NCI-H128 (cell line): ENCODE measurements around the gene ZMYND19.
"Not testable (repeated sequence)": the region's sequence is repeated elsewhere in the genome, so short reads cannot be mapped to it uniquely, and the experiment has no call there.

Experiments
- DNase-seq: peaks from one replicate; lab custom pipeline; 2025; ENCODE audit not compliant: unreplicated experiment; lab: John Stamatoyannopoulos, UW

Gene ZMYND19

DNA sequence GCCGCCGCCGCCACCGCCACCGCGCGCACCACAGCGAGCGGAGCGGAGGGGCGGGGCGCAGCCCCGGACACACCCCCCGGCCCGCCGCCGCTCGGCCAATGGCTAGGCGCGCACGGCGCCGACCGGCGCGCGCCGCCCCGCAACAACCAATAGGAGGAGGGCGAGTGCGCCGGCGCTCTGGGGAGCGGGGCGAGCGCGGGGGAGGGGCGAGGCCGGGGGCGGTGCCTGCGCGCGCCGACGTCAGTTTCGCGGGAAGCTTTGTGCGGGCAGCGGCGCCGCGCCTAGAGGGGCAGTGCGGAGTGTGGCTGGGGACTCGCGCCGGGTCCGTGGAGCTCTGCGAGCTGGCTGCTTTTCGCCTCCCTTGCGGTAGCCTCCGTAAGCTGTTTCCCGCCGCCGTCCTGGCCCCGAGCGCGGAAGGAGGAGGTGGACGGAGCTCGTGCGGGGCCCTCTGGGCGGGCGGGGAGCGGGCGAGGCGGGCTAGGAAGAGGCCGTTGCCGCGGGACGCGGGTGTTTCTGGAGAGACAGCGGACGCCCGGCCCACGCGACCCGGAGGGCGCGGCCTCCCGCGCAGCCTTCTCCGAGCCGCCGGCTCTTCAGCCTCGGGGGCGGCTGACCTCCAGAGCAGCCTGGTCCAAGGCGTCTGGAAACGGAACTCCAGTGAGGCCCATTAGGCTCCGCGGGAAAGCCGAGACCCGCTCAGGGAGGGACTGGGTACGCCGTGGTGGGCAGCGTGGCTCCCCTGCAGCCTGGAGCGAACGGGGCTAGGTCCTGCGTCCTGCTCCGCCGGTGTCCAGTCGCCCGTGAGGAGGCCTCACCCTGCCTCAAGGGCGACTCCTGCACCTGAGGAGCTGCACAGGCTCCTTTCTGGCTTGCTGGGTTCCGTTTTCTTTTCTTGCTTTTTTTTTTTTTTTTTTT lies at the start of gene ZMYND19:
Gene ZMYND19 (minus strand): TSS at position 44 of the 915 bp plus-strand sequence. CDS start 249 bp downstream, outside the sequence.
- peak; percentile 75 for DNase-seq

DNA sequence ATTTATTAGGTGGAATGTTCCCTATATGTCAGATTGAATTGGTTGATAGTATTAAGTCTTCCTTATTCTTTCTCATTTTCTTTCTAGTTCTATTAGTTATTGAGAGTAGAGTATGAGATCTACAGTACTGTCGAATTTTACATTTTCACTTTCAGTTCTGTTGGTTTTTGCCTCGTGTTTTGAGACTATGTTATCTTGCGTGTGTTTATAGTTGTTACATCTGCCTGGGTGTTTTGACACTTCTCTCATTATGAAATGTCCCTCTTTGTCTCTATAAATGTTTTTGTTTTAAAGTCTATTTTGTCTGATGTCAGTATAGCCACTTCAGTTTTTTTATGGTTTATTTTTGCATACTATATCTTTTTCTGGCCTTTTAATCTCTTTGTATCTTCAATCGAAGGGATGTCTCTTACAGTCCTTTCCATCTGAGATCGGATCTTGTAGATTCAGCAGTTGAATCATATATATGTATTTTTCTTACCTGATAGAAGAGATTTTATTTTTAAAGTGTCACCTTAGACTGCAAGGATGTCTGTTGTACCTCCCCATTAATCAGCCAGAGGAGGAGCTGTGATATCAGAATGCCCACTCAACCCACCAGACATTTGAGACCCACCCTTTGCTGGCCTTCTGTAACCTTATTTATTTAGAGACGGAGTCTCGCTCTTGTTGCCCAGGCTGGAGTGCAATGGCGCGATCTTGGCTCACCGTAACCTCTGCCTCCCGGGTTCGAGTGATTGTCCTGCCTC lies 49.2 kb upstream of the ZMYND19 start:
- no peak for DNase-seq

DNA sequence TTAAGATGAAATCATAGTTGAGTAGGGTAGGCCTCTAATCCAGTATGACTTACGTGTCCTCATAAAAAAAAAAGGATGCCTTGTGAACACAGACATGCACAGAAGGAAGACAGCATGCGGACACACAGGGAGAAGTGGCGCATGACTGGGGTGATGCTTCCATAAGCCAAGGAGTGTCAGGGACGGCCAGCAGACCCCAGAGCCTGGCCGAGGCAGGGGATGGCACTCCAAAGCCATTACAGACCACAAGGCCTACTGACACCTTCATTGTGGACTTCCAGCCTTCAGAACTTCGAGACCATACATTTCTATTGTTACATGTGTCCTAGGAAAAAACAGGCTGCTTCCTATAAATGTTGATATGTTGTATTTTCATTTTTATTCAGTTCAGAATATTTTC lies 48.4 kb upstream of the ZMYND19 start:
- no peak for DNase-seq

DNA sequence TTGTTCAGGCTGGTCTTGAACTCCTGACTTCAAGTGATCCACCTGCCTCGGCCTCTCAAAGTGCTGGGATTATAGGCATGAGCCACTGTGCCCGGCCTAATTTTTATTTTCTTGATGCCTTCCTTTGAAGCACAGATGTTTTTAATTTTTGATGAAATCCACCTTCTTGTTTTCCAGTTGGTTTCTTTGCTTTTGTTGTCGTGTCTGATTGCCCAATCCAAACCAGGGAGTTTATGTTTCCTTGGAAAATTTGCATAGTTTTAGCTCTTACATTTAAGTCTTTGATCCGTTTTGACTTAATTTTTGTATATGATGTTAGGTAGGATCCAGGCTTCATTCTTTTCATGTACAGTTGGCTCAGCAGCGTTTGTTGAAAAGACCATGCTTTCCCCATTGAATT lies 43.7 kb upstream of the ZMYND19 start:
- DNase-seq: no peak

DNA sequence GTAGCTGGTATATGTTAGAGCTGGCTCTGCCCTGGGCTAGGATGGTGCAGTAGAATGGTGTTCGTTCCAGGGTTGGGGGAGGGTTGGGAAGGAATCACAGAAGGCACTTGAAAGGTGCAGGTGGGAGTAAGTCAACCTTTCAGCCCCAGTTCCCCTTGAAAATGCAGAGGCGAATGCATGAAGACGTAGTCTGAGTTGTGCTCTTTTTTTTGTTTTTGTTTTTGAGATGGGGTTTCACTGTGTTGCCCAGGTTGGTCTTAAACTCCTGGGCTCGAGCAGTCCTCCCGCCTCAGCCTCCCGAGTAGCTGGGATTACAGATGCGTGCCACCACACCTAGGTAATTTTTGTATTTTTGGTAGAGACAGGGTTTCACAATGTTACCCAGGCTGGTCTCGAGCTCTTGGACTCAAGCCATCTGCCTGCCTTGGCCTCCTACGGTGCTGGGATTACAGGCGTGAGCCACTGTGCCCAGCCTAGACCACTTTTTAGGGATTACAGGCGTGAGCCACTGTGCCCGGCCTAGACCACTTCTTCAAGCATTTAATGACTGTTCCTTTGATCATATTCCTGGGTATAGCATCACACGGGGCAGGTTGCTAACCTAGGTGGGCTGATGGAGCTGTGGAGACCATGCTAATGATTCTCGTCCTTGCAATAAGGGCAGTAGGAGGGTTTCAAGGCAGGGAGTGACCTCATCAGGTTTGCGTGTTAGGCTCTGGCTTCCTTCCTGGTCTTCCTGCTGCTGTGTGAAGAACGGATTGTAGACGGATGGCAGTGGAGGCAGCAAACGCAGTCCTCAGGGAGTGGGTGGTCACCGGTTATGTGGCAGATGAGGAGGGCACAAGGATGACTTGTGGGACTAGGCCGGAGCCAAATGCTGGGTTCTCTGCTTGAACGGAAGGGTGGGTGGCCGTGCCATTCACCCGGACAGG lies 42.2 kb upstream of the ZMYND19 start:
- DNase-seq: no peak

DNA sequence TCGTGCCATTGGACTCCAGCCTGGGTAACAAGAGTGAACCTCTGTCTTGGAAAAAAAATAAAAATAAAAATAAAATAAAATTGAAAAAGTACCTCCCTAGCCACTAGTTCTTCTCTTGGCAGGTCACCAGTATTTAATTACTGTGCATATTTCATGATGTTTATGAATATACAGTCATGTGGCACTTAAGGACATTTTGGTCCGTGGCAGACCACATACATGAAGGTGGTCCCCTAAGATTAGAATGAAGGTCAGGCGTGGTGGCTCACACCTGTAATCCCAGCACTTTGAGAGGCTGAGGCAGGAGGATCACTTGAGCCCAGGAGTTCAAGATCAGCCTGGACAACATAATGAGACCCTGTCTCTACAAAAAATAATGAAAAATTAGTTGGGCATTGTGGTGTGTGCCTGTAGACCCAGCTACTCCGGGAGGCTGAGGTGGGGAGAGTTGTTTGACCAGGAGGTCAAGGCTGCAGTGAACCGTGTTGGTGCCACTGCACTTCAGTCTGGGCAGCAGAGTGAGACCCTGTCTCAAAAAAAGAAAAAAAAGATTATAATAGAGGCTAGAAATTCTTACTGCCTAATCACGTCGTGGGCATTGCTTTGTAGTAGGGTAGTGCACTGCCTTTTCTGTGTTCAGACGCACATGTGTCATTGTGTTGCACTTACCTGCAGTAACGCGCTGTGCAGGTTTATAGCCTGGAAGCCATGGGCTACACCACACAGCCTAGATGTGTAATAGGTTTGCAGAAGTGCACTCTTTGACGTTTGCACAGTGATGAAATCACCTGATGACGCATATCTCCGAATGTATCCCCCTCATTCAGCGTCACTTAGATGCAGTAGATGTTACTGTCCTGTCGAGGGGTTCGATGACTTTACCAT lies 41.3 kb upstream of the ZMYND19 start:
- DNase-seq: no peak

DNA sequence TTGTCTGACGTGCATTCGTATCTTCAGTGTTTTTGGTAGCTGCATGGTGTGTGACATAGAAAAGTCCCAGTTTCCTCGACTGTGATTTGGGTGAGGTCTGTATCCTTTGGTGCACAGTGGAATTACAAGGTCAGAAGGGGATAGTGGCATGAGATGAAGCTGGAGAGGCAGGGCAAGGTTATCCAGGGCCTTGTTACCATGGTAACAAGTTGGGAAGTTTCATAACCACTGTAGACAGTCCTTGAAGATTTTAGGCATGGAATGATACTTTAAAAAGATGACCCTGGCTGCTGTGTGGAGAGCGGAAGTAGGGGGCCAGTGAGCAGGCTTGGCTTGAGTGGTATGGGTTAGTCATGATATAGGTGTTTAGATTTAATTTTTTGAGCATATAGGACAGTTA lies 40.4 kb upstream of the ZMYND19 start:
- DNase-seq: no peak

DNA sequence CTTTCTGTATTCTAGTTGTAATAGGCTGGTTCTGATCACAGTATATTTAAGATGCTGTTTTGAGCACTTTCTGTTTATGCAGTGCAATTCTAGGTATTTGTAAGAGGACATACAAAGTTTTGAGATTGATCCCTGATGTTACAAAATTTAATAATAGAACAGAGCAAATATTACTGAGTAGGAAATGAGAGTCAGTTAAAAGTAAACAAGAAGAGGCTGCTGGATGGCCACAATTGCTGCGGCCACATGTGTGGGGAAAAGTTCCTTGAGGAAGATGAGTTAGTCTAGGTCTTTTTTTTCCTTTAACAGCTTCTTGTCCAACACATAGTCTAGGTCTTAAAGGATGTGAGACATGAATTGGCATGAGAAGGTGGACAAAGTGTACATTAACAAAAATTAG lies 39.8 kb upstream of the ZMYND19 start:
- no peak for DNase-seq

DNA sequence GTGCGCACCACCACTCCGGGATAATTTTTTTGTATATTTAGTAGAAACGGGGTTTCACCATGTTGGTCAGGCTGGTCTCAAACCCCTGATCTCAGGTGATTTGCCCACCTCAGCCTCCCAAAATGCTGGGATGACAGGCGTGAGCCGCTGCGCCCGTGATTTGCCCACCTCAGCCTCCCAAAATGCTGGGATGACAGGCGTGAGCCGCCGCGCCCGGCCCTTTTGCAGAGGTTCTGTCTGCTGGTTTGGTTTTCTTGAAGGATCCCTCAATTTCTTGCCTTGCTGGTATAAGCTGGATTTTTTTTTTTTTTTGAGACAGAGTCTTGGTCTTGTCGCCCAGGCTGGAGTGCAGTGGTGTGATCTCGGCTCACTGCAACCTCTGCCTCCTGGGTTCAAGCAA lies 37.1 kb upstream of the ZMYND19 start:
- not testable (repeated sequence) for DNase-seq

DNA sequence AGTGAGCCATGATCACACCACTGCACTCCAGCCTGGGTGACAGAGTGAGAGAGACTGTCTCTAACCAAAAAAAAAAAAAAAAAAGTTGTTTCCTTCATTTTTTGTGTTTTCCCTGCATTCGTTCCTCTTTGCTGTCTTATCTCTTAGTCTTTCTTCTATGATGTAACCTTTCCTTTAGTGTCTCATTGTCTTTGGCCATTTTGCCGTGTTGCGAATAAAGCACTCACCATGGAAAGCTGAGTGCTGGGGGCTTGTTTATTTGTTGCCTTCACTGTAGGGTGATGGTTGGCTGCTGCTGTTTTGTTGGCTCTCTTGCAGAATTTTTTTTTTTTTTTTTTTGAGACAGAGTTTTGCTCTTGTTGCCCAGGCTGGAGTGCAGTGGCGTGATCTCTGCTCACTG lies 36.2 kb upstream of the ZMYND19 start:
- no peak for DNase-seq

DNA sequence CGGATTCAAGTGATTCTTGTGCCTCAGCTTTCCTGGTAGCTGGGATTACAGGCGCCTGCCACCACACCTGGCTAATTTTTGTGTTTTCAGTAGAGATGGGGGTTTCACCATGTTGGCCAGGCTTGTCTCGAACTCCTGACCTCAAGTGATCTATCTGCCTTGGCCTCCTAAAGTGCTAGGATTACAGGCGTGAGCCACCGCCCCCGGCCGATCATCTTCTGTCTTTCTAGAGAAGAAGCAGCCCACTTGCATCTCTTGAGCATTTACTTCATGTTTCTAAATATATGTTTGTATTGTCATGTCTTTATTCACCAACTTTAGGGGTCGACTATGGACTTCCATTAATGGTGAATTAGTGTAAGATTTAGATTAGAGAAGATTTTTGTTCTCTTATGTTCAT lies 31.9 kb upstream of the ZMYND19 start:
- DNase-seq: not testable (repeated sequence)

DNA sequence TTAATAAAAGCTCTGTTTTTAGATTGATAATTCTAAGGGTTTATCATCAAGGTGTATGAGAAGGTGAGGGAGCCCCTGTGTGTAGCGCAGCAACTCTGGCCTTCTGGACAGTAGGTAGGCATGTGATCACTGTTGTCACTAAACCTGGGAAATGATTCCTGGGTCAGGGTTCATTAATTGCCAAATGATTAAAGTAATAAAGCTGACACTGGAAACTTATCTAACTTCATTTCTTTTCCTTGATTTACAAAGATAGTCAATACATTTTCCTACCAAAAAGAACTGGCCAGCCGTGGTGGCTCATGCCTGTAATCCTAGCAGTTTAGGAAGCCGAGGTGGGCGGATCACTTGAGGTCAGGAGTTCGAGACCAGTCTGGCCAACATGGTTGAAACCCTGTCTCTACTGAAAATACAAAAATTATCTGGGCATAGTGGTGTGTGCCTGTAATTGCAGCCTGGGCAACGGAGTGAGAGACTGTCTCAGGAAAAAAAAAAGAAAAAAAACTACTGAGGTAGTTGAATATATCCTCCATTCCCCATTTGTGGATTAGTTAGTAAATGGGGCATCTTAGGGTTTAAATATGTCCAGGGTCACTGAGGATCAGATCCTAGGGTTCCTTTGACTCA lies 30.9 kb upstream of the ZMYND19 start:
- DNase-seq: no peak

DNA sequence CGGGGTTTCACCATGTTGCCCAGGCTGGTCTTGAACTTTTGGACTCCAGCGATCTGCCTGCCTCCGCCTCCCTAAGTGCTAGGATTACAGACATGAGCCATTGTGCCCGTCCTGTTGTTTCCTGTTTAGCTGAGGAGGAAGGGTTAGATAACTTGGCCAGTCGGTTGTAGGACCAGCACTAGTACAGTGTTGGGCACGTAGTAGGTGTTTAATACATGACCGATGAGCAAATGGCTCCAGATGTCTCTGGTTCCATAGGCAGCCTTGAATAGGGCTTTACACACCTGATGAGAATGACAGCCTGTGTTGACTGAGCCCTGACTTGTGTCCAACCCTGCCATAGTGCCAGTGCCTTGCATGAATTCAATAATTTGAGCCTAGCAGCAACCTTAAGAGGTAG lies 30.3 kb upstream of the ZMYND19 start:
- DNase-seq: no peak

DNA sequence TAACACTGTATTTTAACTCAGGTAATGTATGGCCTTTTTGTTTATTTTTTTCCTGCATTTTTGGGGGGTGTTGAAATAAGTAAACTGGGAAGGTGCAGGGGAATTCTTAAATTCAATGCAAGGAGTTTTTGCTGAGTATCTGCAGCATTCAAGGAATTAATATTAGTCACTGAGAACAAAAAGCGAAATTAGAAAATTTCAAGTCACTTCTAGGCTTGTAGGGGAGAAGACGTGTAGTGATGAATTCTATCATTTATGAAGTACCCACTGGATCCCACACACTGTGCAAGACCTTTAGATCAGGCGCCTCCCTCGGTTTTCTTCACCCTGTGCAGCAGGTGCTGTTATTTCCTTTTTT lies 29.7 kb upstream of the ZMYND19 start:
- DNase-seq: no peak

DNA sequence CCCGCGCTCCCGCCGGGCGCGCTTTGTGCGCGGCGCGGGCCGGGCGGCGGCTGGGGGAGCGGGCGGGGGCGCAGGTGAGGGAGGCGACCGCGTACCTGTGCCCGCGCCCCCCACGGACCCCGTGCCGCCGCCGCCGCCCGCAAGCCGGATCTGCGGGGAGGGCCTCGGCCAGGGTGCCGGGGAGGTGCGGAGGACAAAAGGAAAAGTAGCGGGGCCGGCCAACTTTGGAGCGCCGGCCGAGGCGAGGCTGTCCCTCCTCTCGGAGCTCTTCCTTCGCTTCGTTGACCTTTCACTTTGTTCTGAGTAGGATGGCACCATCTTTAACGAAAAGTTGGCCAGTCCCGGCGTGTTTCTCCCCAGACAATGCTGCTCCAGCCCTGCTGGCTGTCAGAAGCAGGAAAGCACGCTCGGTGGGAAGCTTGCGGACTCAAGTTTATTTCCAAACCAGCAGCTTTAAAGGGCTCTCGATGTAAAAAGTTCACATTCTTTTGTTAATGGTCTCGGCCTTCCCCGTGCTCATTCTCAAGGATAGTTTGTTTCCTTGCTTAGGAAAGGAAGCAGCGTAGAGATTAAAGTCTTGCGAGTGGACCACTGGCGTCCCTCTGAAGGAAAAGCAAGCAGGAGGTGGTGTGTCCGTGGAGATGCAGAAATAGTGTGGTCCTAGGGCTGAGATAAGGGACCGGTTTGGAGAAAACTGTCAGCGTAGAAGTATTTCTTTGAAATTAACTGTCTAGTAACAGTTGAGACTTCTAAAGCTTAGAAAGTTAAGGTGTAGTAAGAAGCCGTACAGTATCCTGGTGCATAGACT lies 29.1 kb upstream of the ZMYND19 start:
- no peak for DNase-seq

DNA sequence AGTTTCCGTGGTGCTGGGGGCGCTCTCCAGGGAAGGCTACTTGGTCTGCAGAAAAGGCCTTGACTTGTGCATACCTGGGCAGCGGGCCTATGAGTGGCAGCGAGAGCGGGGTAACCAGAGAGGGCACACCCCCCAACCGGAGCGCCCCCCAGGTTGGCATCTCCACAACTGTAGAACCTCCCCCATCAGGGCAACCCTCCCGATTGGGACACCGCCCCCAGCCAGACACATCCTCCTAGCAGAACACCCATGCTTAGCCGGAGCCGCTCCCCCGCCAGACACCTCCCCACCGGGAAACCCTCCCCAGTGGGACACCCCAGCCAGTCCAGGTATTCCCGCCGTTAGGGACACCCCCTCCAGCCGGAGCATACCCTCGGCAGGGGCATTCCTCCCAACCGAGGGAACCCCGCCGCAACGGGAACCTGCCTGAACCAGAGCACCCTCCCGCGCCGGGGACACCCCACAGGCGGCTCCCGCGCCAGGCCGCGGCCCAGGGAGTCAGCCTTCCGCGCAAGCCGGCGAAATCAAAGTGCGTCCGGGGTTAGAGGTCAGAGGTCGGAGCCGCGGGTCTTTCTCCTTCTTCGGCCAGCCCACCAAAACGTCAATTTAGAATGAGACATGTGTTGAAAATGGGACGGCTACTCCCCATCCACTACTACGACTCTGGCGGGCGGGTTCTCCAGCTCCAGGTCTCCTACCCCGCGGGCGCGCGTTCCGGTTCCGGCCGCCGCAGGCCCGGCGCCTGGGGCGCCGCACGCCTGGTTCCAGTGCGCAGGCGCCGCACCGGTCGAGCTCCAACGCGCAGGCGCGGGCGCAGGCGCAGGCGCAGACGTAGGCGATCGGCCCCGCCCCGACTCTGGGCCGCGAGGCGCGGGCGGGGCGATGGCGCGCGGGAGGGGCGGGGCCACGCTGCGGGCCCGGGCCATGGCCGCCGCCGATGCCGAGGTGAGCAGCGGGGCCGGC lies 28.1 kb upstream of the ZMYND19 start, which contains the start of gene EHMT1:
Gene EHMT1 (plus strand): TSS at position 901 of the 963 bp plus-strand sequence. CDS start 24 bp downstream, at position 925.
- DNase-seq: peak; percentile 85

DNA sequence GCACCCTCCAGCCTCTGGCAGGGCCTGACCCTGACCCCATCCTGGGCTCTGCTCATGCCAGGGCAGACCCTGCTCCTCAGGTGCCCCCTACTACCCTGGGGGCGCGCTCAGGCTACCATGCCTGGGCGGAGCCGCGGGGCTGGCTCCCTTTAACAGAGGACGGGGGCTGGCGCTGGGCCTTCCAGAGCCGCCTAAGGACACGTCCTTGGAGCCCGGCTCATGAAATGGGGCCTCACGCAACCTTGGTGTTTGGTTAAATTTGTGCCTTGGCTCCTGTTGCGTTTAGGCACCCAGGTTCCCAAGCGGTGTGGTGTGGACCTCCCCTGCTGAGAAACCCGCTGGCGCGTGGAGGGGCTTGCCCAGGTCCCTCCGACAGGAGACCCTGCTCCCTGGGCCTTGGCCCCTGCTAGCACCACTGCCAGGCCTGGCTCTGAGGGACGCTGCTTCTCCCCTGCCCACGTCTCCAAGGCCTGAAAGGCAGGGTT lies 25.1 kb upstream of the ZMYND19 start:
- no peak for DNase-seq
